HG03521 (cell line): Measurements from ENCODE around the gene NCAM1.
"Not testable (repeated sequence)": the region's sequence is repeated elsewhere in the genome, so short reads cannot be mapped to it uniquely, and the experiment has no call there.

Experiments used
- ATAC-seq: cut with Tn5 transposase; IDR thresholded peaks from one replicate; pipeline ENCODE4 v1.9.1; 2021; ENCODE audit warnings: mild to moderate bottlenecking, moderate library complexity; ENCODE audit not compliant: unreplicated experiment

NCAM1 gene

DNA sequence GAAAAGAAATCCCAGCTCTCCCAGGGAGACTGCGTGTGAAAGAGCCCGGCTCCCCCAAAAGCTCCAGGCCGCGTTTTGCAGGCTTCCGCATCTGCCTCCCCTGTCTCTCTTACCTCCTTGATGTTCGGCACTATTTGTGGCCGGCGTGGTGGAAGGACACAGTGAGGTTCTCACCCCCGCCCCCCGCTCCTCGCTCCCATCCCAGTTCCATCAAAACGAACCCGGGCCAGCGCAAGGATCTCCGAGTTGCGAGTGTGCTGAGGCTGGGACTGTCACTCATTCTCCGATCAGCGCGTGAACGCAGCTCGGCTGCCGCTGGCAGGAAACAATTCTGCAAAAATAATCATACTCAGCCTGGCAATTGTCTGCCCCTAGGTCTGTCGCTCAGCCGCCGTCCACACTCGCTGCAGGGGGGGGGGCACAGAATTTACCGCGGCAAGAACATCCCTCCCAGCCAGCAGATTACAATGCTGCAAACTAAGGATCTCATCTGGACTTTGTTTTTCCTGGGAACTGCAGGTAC, at the start of gene NCAM1:
Gene NCAM1 (plus strand): TSS at position 275 of the 523 bp plus-strand sequence.
- no peak for ATAC-seq

- ATAC-seq, result no peak
Measured at GRCh38 chr11:112922606-112923005, 38.6 kb upstream of the NCAM1 start.

GRCh38 chr11:112924836-112925235, 36.4 kb upstream of the NCAM1 start:
- ATAC-seq, result not testable (repeated sequence)

- no peak for ATAC-seq
Measured at GRCh38 chr11:112925516-112926310, 35.5 kb upstream of the NCAM1 start.

DNA sequence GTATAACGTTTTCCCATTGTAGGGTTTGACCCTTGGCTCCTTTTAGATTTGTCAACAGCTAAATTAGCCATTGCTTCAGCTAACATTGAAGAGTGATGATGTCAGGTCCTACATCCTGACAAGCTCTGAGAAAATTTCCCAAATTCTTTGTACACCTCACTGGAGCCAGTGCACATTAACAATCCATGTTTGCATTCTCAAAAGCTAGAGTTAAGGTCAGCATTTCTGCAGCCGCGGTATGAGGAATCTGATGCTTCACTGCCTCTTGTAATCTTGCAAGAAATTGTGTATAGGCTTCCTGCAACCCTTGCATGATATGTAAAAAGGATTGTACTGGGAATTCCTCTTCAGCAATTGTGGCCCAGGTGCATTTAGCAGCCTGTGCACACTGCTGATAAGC, 33.1 kb upstream of the NCAM1 start:
- ATAC-seq, result no peak

DNA sequence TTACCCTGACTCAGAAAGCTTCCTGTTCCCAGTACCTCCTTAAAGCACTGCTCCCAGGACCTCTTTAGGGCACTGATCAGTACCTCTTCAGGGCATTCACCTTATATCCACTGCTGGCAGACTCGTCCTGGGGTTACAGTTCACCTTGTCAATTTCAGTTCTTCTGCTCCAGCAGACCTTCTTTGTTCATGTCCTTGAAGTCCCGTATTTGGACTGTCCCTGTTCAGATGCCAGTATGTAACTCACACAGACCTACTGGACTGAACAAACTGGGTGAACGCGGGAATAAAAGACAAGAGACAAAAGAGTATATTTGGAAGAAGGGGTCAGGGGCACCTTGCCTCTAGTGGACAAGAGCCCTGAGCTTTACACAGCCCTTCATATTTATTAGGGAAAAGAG, 31.8 kb upstream of the NCAM1 start:
- ATAC-seq, result no peak

- no peak for ATAC-seq
Measured at GRCh38 chr11:112931703-112932102, 29.5 kb upstream of the NCAM1 start.

- no peak for ATAC-seq
Measured at GRCh38 chr11:112932593-112932992, 28.6 kb upstream of the NCAM1 start.

GRCh38 chr11:112933970-112934369, 27.2 kb upstream of the NCAM1 start:
- ATAC-seq, result no peak

- no peak for ATAC-seq
Measured at GRCh38 chr11:112941104-112941503, 20.1 kb upstream of the NCAM1 start.

- ATAC-seq, result no peak
Measured at GRCh38 chr11:112942966-112943643, 18.1 kb upstream of the NCAM1 start.

DNA sequence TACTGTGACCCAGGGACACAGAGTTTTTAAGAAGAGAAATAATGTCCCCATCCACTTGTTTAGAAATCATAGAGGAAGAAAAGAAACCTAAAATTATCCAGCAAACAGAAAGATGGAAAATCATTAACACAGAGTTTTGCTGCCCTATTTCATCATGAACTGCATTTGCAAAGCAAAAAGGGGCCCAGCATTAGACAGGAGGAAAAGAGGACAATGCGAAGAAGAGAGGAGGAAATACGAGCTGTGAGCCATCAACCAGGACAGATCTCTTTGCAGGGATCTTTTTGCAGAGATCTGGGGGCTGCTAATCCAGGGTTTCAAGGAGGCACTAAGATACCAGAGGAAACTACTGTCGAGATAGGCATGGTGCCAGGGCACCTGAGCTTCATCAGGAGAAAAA, 14.4 kb upstream of the NCAM1 start:
- no peak for ATAC-seq

DNA sequence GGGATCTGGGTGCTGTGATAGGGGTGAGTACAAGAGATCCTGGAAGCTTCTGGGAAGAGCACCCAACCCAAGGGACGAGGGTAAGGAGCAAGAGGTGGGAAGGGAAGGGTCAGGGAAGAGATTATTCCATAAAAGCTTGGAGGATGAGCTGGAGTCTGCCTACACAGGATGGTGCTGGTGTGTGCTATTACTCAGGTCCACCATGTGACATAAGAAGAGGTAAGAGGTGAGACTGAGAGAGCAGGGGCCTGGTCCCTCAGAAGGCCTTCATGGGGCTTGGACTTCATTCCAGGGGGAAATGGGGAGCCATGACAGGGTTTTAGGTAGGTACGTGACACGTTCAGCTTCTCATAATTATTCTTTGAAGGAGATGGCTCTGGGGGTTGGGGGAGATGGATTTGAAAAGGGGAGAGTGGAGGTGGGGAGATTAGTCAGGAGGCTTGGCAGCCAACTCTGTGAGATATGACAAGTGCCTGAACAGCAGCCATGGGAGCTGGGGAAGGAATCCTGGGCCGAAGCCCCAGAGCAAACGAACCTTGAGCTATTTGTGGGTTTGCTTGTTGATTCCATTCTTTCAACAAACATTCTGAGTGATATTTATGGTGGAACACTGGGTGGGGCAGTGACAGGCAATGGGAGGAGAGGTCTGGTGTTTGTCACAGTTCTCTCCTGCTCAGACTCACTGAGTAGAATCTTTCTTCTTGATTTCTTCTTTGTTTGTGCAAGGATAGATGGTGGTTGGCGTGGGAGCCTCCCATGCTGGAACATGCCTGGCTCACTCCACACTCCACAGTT, 11.2 kb upstream of the NCAM1 start:
- ATAC-seq, result no peak

DNA sequence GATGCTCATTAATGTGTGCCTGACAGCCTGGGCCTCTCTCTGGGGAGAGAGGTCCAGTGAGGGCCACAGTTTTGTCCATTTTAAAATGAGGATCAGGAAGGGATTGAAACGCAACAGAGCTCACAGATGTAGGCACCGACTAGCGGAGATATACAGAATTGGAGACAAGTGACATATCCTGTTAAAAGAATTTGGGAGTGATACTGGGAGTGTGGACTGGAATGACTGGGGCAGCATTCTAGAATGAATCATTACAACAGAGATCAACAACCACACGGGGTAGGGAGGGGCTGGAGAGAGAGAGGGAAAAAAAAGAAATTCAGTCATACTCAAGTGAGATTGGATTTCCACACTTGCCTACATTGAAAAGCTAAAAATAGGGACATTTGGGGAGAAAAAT, 2.5 kb upstream of the NCAM1 start:
- no peak for ATAC-seq

DNA sequence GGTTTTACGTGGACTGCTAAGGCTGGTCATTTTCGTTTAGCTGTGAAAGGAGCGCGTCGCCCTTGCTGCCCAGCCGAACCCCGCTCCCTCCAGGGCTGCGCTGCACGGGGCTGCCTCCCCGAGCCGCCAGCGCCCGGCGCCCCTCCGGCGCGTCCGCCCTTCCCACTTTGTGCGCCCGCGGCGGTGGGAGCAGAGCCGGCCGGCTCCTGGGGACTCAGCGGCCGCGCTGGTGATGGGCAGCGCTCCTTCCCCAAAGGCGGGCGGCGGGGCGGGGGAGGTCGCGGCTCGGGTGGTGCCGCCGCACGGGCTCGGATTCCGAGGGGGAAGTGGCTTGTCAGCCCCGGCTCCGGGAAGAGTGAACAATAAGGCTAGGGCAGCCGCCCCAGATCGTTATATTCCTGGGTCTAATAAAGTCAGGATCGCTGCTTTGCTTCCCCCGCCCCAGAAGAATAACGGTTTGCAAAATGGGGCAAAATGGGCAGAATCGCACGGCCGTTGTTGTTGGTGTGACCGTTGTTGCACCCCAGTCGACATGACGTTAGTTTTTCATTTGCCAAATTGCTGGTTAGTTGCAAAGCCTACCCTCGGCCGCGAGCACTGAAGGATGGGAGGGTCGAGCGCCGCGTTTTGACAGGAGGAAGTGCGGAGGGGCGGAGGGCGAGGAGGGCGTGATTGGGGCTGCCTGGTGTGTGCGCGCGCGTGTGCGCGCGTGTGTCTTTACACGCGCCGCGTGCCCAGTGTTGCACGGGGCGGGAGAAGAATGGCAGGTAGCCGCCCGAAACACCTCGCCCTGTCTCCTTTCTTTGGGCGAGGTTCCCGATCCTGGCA, 745 bp downstream of the NCAM1 start:
- no peak for ATAC-seq

GRCh38 chr11:112962579-112963367, 1.6 kb downstream of the NCAM1 start:
- ATAC-seq, result no peak

DNA sequence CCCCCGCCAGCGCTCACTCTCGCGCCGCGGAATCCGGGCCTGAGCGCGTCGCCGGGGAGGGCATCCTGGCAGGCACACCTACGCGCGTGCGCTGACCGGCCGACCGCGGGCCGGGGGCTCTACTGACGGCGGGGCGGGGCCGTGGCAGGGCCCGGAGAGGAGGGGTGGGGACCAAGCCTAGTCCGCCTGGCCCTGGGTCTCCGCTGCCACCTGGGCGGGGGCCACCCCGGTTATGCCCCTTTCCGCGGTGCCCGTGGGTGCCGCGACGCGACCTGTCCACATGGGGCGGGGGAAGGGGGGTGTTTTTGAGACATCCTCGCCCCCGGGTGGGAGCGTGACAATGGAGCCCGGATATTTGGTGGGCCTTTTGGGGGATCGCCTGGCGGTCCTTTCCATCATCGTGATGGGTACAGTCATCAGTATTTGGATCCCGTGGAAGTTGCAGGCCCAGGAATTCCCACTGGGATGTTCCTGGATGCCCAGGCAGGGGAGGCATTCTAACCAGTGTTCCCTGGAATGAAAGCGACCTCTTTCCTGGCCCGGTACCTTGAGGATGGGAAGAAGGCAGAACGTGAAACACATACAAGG, 2.2 kb downstream of the NCAM1 start:
- no peak for ATAC-seq

GRCh38 chr11:112965656-112966055, 4.4 kb downstream of the NCAM1 start:
- no peak for ATAC-seq

DNA sequence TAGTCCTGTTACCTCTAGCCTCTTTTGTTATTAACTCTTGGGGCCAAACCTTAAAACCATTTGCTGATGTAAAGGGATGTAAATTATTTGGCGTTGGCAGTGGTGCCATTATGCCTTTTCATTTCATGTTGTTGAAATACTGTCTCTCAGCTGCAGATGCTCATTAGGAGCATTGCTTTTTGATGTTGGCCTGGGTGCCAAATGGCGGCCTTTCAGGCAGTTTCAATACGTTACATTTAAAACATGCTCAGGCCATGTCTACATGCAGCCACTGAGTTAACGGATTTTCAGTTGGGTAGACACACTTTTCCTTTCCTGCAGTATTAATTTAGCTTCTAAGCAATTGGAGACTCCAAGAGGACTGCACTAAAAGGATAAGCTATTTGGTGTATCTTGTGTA, 5.3 kb downstream of the NCAM1 start:
- no peak for ATAC-seq
